K562 (cell line): ENCODE results near the gene TARBP1.

Experiments
- ADNP ChIP-seq: fragments of 200-800 bp; sonication (Bioruptor generic); IDR thresholded peaks from 2 replicates; pipeline ENCODE4 v1.6.1; 2016; ENCODE audit warnings: missing genetic modification characterization, missing compliant biosample characterization
- CCNT2 ChIP-seq: IDR thresholded peaks from 2 replicates; pipeline ENCODE4 v1.6.1; 2011; ENCODE audit warnings: borderline replicate concordance, low read depth, mild to moderate bottlenecking, moderate library complexity, mixed read lengths, low read length; ENCODE audit not compliant: insufficient read length; ENCODE audit errors: extremely low read depth
- EP300 ChIP-seq: IDR thresholded peaks from 2 replicates; pipeline ENCODE4 v1.6.1; 2012; ENCODE audit warnings: low read length, improper control_type of control experiment
- MED1 ChIP-seq: sonication (generic); formaldehyde crosslinking; IDR thresholded peaks from 2 replicates; pipeline ENCODE4 v1.8.1; 2023; ENCODE audit warnings: missing genetic modification reagents, borderline replicate concordance
- PATZ1 ChIP-seq: fragments of 250-450 bp; sonication (Bioruptor Pico); IDR thresholded peaks from 2 replicates; pipeline ENCODE4 v1.5.0; 2020; ENCODE audit warnings: mild to moderate bottlenecking, borderline replicate concordance
- POLR2AphosphoS5 ChIP-seq: IDR thresholded peaks from 2 replicates; pipeline ENCODE4 v1.6.1; 2011; ENCODE audit warnings: mild to moderate bottlenecking, low read depth, low read length, moderate library complexity; ENCODE audit not compliant: control insufficient read depth, insufficient read depth
- RAD21 ChIP-seq, 2 experiments: fragments of 250-450 bp in 1 of 2; fragments of 450-650 bp in 1 of 2; sonication (Bioruptor Pico) in 1 of 2; formaldehyde crosslinking in 1 of 2; IDR thresholded peaks in 1 of 2; conservative IDR thresholded peaks in 1 of 2; 2 replicates each; pipeline versions ENCODE4 v1.4.0 to v1.8.0; 2020 to 2022; ENCODE audit warnings: mild to moderate bottlenecking in 2 of 2, moderate library complexity in 1 of 2
- RNF2 ChIP-seq: sonication (generic); IDR thresholded peaks from 2 replicates; pipeline ENCODE4 v1.6.1; 2016
- TAF1 ChIP-seq: IDR thresholded peaks from 2 replicates; pipeline ENCODE4 v1.6.1; 2011; ENCODE audit warnings: mild to moderate bottlenecking, low read length, moderate library complexity; ENCODE audit not compliant: insufficient read depth, control insufficient read depth, severe bottlenecking; ENCODE audit errors: extremely low read depth
- ZNF253 ChIP-seq: fragments of 250-450 bp; sonication (Bioruptor Pico); conservative IDR thresholded peaks from 2 replicates; pipeline ENCODE4 v1.6.1; 2021; ENCODE audit warnings: mild to moderate bottlenecking
- ZNF311 ChIP-seq: fragments of 250-450 bp; sonication (Bioruptor Pico); IDR thresholded peaks from 2 replicates; pipeline ENCODE4 v1.4.0; 2020; ENCODE audit warnings: mild to moderate bottlenecking, moderate library complexity
- TF ChIP-seq, protein P1 (sequence below), 3 experiments: IDR thresholded peaks in 2 of 3; conservative IDR thresholded peaks in 1 of 3; 2 replicates each; pipeline ENCODE4 v1.5.1; 2011 to 2012; ENCODE audit warnings: low read length in 3 of 3, mild to moderate bottlenecking in 3 of 3, control low read depth in 2 of 3, improper control_type of control experiment in 1 of 3, inconsistent platforms in 1 of 3, low read depth in 1 of 3, mixed read lengths in 1 of 3, moderate library complexity in 1 of 3; ENCODE audit not compliant: insufficient read depth in 2 of 3

DNA sequence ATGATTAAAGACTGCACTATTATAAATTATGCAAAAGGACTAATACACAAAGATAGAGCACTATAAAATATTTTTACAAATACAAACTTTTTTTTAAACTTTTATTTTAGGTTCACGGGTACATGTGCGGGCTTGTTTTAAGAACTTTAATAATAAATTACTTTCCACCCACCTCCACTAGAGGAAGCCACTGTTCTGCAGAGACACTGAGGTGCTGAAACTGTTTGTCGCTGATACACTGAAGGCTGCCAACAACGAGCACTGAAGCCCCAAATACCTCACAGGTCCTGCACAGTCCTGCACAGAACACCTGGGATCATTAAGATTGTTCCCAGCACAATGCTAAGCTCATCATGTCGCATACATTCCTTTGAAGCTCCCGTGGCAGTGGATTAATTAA is 85.8 kb downstream of the TARBP1 start:
- TF ChIP-seq MED1 (CRISPR knock-in tag) = no peak
- TF ChIP-seq POLR2AphosphoS5 = no peak
- TF ChIP-seq, protein P1, sequence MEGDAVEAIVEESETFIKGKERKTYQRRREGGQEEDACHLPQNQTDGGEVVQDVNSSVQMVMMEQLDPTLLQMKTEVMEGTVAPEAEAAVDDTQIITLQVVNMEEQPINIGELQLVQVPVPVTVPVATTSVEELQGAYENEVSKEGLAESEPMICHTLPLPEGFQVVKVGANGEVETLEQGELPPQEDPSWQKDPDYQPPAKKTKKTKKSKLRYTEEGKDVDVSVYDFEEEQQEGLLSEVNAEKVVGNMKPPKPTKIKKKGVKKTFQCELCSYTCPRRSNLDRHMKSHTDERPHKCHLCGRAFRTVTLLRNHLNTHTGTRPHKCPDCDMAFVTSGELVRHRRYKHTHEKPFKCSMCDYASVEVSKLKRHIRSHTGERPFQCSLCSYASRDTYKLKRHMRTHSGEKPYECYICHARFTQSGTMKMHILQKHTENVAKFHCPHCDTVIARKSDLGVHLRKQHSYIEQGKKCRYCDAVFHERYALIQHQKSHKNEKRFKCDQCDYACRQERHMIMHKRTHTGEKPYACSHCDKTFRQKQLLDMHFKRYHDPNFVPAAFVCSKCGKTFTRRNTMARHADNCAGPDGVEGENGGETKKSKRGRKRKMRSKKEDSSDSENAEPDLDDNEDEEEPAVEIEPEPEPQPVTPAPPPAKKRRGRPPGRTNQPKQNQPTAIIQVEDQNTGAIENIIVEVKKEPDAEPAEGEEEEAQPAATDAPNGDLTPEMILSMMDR (IDR thresholded peaks at IDR 0.05 in 2 of 3, conservative IDR thresholded peaks at IDR 0.05 in 1 of 3; ENCODE audit: insufficient read depth in 2 of 3, low read depth in 1 of 3, low read length in 3 of 3) = no peak
- TF ChIP-seq CCNT2 = no peak
- TF ChIP-seq ZNF253 = no peak
- TF ChIP-seq ZNF311 (CRISPR knock-in tag) = no peak
- no peak for TF ChIP-seq PATZ1 (CRISPR knock-in tag)
- TF ChIP-seq ADNP = no peak
- no peak for TF ChIP-seq EP300
- no peak for TF ChIP-seq TAF1
- no peak for TF ChIP-seq RAD21 (CRISPR knock-in tag; conservative IDR thresholded peaks at IDR 0.05 in 1 of 2, IDR thresholded peaks at IDR 0.05 in 1 of 2)
- no peak for TF ChIP-seq RNF2
